IMR-90 (cell line): ENCODE data around the gene SMYD2. TPM values are rescaled to one million over a fixed set of nuclear protein-coding genes. Genes with fewer than 3 reads are reported as not detected.

Experiments used
- ATAC-seq: fragments of 200-7000 bp; cut with Tn5 transposase; 2 replicates; pipeline ENCODE4 v1.9.1; 2020; ENCODE audit warnings: low read depth, mild to moderate bottlenecking, moderate library complexity
- BruUV-seq: library from RNA; stranded (reverse); fragments of 400-500 nt; replicated peaks from 2 replicates; lab custom pipeline; 2021; lab: Mats Ljungman, UMichigan
- CTCF ChIA-PET: fragments of 300-600 bp; formaldehyde crosslinking; extraction: SDS; loops from one replicate; lab custom pipeline; 2021; ENCODE audit warnings: antibody characterized with exemption; lab: Yijun Ruan, JAX
- POLR2A ChIA-PET: fragments of 300-600 bp; sonication (Branson Sonifier 250); formaldehyde crosslinking; loops from one replicate; lab custom pipeline; 2022; ENCODE audit warnings: antibody characterized with exemption; ENCODE audit not compliant: unreplicated experiment; lab: Charles Lee
- DNase-seq: peaks from one replicate; pipeline ENCODE4 v3.0.0; 2013
- H2AFZ ChIP-seq: replicated peaks from 2 replicates; pipeline ENCODE3; 2013; ENCODE audit warnings: low read length, mild to moderate bottlenecking; ENCODE audit not compliant: poor library complexity
- H2AK5ac ChIP-seq: 2 replicates; pipeline ENCODE4 v1.6.1; 2013; ENCODE audit warnings: low read depth, low read length, inconsistent platforms
- H2AK9ac ChIP-seq: replicated peaks from 2 replicates; pipeline ENCODE3; 2013; ENCODE audit warnings: mild to moderate bottlenecking, low read depth, low read length, moderate library complexity; ENCODE audit not compliant: poor library complexity
- H2BK120ac ChIP-seq: 2 replicates; pipeline ENCODE4 v1.6.1; 2013; ENCODE audit warnings: low read depth, low read length, inconsistent platforms
- H2BK15ac ChIP-seq: 3 replicates; pipeline ENCODE4 v1.6.1; 2013; ENCODE audit warnings: low read depth, low read length, inconsistent platforms
- H2BK20ac ChIP-seq: 2 replicates; pipeline ENCODE4 v1.6.1; 2013; ENCODE audit warnings: low read depth, mild to moderate bottlenecking, inconsistent platforms, low read length, moderate library complexity
- H2BK5ac ChIP-seq: 2 replicates; pipeline ENCODE4 v1.6.1; 2013; ENCODE audit warnings: mild to moderate bottlenecking, low read depth, low read length, inconsistent platforms; ENCODE audit not compliant: poor library complexity, severe bottlenecking
- H3K14ac ChIP-seq: replicated peaks from 2 replicates; pipeline ENCODE4 v1.6.1; 2013; ENCODE audit warnings: low read depth, low read length, inconsistent platforms
- H3K18ac ChIP-seq: 2 replicates; pipeline ENCODE4 v1.6.1; 2013; ENCODE audit warnings: low read depth, low read length, control low read depth
- H3K23ac ChIP-seq: 2 replicates; pipeline ENCODE4 v1.6.1; 2013; ENCODE audit warnings: low read depth, low read length, inconsistent platforms
- H3K27ac ChIP-seq: 2 replicates; pipeline ENCODE4 v1.5.1; 2013; ENCODE audit warnings: mild to moderate bottlenecking, control low read depth, low read length; ENCODE audit not compliant: insufficient read depth
- H3K27me3 ChIP-seq: 2 replicates; pipeline ENCODE4 v1.6.1; 2013; ENCODE audit warnings: low read length; ENCODE audit not compliant: control insufficient read depth, insufficient read depth
- H3K36me3 ChIP-seq: 2 replicates; pipeline ENCODE4 v1.6.1; 2013; ENCODE audit warnings: low read length, mixed read lengths; ENCODE audit not compliant: control insufficient read depth, insufficient read depth
- H3K4ac ChIP-seq: 2 replicates; pipeline ENCODE4 v1.6.1; 2013; ENCODE audit warnings: low read depth, low read length, inconsistent platforms
- H3K4me1 ChIP-seq: 2 replicates; pipeline ENCODE4 v1.6.1; 2013; ENCODE audit warnings: low read length, mixed read lengths; ENCODE audit not compliant: control insufficient read depth, insufficient read depth
- H3K4me2 ChIP-seq: 2 replicates; pipeline ENCODE4 v1.6.1; 2013; ENCODE audit warnings: low read depth, mild to moderate bottlenecking, control low read depth, low read length, moderate library complexity
- H3K4me3 ChIP-seq: 2 replicates; pipeline ENCODE4 v1.5.1; 2013; ENCODE audit warnings: low read depth, mild to moderate bottlenecking, control low read depth, low read length, moderate library complexity; ENCODE audit not compliant: insufficient read depth
- H3K56ac ChIP-seq: 2 replicates; pipeline ENCODE4 v1.6.1; 2013; ENCODE audit warnings: low read length, inconsistent platforms; ENCODE audit not compliant: insufficient read depth; ENCODE audit errors: extremely low read depth
- H3K79me1 ChIP-seq, 2 experiments: 2 replicates each; pipeline ENCODE4 v1.6.1; 2013; ENCODE audit warnings: low read length in 2 of 2, inconsistent platforms in 1 of 2, low read depth in 1 of 2
- H3K9ac ChIP-seq: 2 replicates; pipeline ENCODE4 v1.6.1; 2013; ENCODE audit warnings: low read depth, low read length, control low read depth
- H3K9me1 ChIP-seq: 2 replicates; pipeline ENCODE4 v1.6.1; 2013; ENCODE audit warnings: low read length, inconsistent platforms; ENCODE audit not compliant: insufficient read depth
- H3K9me3 ChIP-seq: 2 replicates; pipeline ENCODE4 v1.6.1; 2013; ENCODE audit warnings: low read length; ENCODE audit not compliant: control insufficient read depth, insufficient read depth
- H4K20me1 ChIP-seq: 2 replicates; pipeline ENCODE4 v1.6.1; 2013; ENCODE audit warnings: low read length, inconsistent platforms; ENCODE audit not compliant: insufficient read depth
- H4K5ac ChIP-seq: 2 replicates; pipeline ENCODE4 v1.6.1; 2013; ENCODE audit warnings: mild to moderate bottlenecking, low read depth, low read length, control low read depth
- H4K8ac ChIP-seq, 2 experiments: 2 replicates each; pipeline ENCODE4 v1.6.1; 2013; ENCODE audit warnings: low read depth in 2 of 2, low read length in 2 of 2, control low read depth in 1 of 2, inconsistent platforms in 1 of 2
- H4K91ac ChIP-seq: 2 replicates; pipeline ENCODE4 v1.6.1; 2013; ENCODE audit warnings: low read depth, low read length, inconsistent platforms; ENCODE audit not compliant: insufficient read depth
- BHLHE40 ChIP-seq: fragments of 150-350 bp; IDR thresholded peaks from 2 replicates; pipeline ENCODE4 v1.6.1; 2016; ENCODE audit warnings: mild to moderate bottlenecking, low read depth, low read length
- CTCF ChIP-seq: conservative IDR thresholded peaks from 2 replicates; pipeline ENCODE4 v1.5.1; 2012; ENCODE audit warnings: mild to moderate bottlenecking, low read depth, low read length, improper control_type of control experiment
- RFX5 ChIP-seq: IDR thresholded peaks from 2 replicates; pipeline ENCODE4 v1.8.0; 2012; ENCODE audit warnings: low read depth, mild to moderate bottlenecking, low read length, moderate library complexity
- WGBS, 2 experiments: methylation state at CpG; one replicate each; pipeline versions ENCODE4 v1.1.5 to v1.1.7; 2013; ENCODE audit warnings: missing lambda C conversion rate in 2 of 2; ENCODE audit not compliant: insufficient read length in 1 of 2; ENCODE audit errors: extremely low coverage in 2 of 2; 5-methylcytosine and 5-hydroxymethylcytosine counted together
- dilution Hi-C: fragments of 300-500 bp; cut with HindIII; formaldehyde crosslinking; loops from one replicate; pipeline ENCODE4 v1.14.3; 2018; ENCODE audit warnings: low sequenced_read_pairs; ENCODE audit not compliant: unreplicated experiment
- in situ Hi-C: fragments of 300-500 bp; cut with MboI; formaldehyde crosslinking; loops from 3 replicates; pipeline ENCODE4 v1.14.3; 2019; ENCODE audit warnings: low sequenced_read_pairs, inconsistent platforms, mixed read lengths
- intact Hi-C: fragments of 100-400 bp; cut with micrococcal nuclease; formaldehyde crosslinking; loops from 2 replicates; pipeline ENCODE4 v1.10.0; 2022
- polyA plus RNA-seq, 3 experiments: library from polyadenylated mRNA; depleted of rRNA; stranded (reverse); fragments of >200 nt; gene quantifications; 2 replicates each; pipeline ENCODE4 v1.2.3, GENCODE V29; 2012; ENCODE audit warnings: low replicate concordance in 1 of 3
- total RNA-seq: library from RNA; depleted of rRNA; stranded (reverse); fragments of >200 nt; gene quantifications from 2 replicates; pipeline ENCODE4 v1.2.3, GENCODE V29; 2012

SMYD2 gene
- total and polyA plus RNA-seq, 2 of the 4 experiments (the other 2 are of a cell fraction) = 32.7 to 61.7 TPM

DNA sequence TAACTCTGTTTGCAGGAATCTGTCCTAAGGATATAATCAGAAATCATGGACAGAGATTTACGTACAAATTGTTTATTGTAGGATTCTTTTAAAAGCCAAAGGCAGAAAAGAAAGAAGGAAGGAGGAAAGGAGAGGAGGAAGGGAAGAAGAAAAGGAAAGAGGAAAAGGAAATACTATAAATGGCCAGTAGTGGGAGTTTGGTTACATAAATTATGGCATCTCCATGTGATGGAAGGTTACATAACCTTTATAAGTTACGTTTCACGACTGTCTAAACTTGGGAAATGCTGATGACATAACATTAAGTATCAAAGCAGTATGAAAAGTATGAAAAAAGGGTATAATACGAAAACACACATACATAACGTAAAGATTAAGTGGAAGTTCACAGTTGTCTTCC is 39.0 kb downstream of the SMYD2 start:
- no CpG with 5 or more reads among the region's 5 CpGs for WGBS, 2 experiments
- H3K4me1 ChIP-seq = peaks cover 2% of the 10 kb centered on the region; the same call in 1 of the 2 replicates

More for the DNA sequence above, 39.0 kb downstream of the SMYD2 start:
- no TSS peak for BruUV-seq
- no peak overlapping the region for H3K4ac ChIP-seq
- H4K5ac ChIP-seq = no peak overlapping the region
- H3K36me3 ChIP-seq = peaks cover 6% of the 10 kb centered on the region
- no peak overlapping the region for H3K23ac ChIP-seq
- H3K79me1 ChIP-seq = no peaks in the 10 kb centered on the region; a peak in 1 of 4 replicates
- no peak overlapping the region for H2BK15ac ChIP-seq
- intact Hi-C loops = loop anchor here (10.0 kb wide), 1 partner anchor 1075 kb away; no protein-coding TSS in a partner anchor
- no peak overlapping the region for H4K8ac ChIP-seq
- ChIA-PET POLR2A (no interaction called here), CTCF (no interaction called here)
- no peak overlapping the region for H3K56ac ChIP-seq
- DNase-seq = no peak
- H4K91ac ChIP-seq = no peak overlapping the region
- no peaks in the 10 kb centered on the region for H3K9me3 ChIP-seq
- TF ChIP-seq BHLHE40 = no peak
- no peak; the same call in 1 of the 2 replicates for TF ChIP-seq RFX5
- TF ChIP-seq CTCF = peak; percentile 18; the same call in 1 of the 2 replicates
- H3K14ac ChIP-seq = no peak overlapping the region
- ATAC-seq = no peak
- H2BK20ac ChIP-seq = no peak overlapping the region
- no peaks in the 10 kb centered on the region for H3K9me1 ChIP-seq
- dilution Hi-C loops = no loop called here
- H2AK9ac ChIP-seq = no peak overlapping the region
- no peak overlapping the region for H2BK5ac ChIP-seq
- no peak overlapping the region for H3K4me3 ChIP-seq
- no peaks in the 10 kb centered on the region for H3K27me3 ChIP-seq
- H2AFZ ChIP-seq = no peak overlapping the region
- H2AK5ac ChIP-seq = no peak overlapping the region
- 0 out of 2 replicates have a peak, but pooled peaks cover 4% of the 10 kb centered on the region for H4K20me1 ChIP-seq
- no peak overlapping the region for H3K4me2 ChIP-seq
- no peak overlapping the region for H3K27ac ChIP-seq
- H3K18ac ChIP-seq = no peak overlapping the region
- in situ Hi-C loops = loop anchor here (5.0 kb wide), 1 partner anchor 48 kb away; no protein-coding TSS in a partner anchor
- H2BK120ac ChIP-seq = no peak overlapping the region
- no peak overlapping the region for H3K9ac ChIP-seq
